H1 (cell line): Measurements from ENCODE around the gene INPPL1. TPM values are rescaled to one million over a fixed set of nuclear protein-coding genes. Genes with fewer than 3 reads are reported as not detected.

ENCODE experiments used
- EZH2 ChIP-seq: fragments of 200-600 bp; sonication (generic); IDR thresholded peaks from 2 replicates; pipeline ENCODE4 v1.7.1; 2012; ENCODE audit warnings: low read depth, mild to moderate bottlenecking, moderate library complexity, low read length, inconsistent platforms; ENCODE audit not compliant: severe bottlenecking
- HDAC2 ChIP-seq, 2 experiments: fragments of 300-600 bp in 1 of 2; sonication (generic) in 1 of 2; IDR thresholded peaks; 2 replicates each; pipeline ENCODE4 v1.6.1; 2011 to 2012; ENCODE audit warnings: low read depth in 2 of 2, low read length in 2 of 2, mild to moderate bottlenecking in 2 of 2, moderate library complexity in 2 of 2, borderline replicate concordance in 1 of 2, inconsistent platforms in 1 of 2
- POLR2AphosphoS5 ChIP-seq: IDR thresholded peaks from 2 replicates; pipeline ENCODE4 v1.6.1; 2011; ENCODE audit warnings: low read depth, low read length
- RFX5 ChIP-seq: IDR thresholded peaks from 2 replicates; pipeline ENCODE4 v1.6.1; 2011; ENCODE audit warnings: low read depth, low read length, improper control_type of control experiment, borderline replicate concordance
- RNF2 ChIP-seq: fragments of 200-900, 300-1000 bp; sonication (generic); IDR thresholded peaks from 2 replicates; pipeline ENCODE4 v1.7.1; 2016; ENCODE audit warnings: borderline replicate concordance, low read depth, mild to moderate bottlenecking, antibody characterized with exemption, low read length; ENCODE audit not compliant: poor library complexity, severe bottlenecking; ENCODE audit errors: missing control alignments
- ZNF274 ChIP-seq: IDR thresholded peaks from 2 replicates; pipeline ENCODE4 v1.7.0; 2012; ENCODE audit warnings: low read length, borderline replicate concordance; ENCODE audit errors: extremely low read depth
- polyA plus RNA-seq, 7 experiments: library from polyadenylated mRNA; depleted of rRNA in 3 of 7; stranded (reverse) in 5 of 7; unstranded in 2 of 7; fragments of >200 nt in 5 of 7; fragments of 200-250 nt in 2 of 7; gene quantifications; 1 replicate in 5 of 7; 2 replicates in 1 of 7; 4 replicates in 1 of 7; pipeline versions ENCODE4 v1.2.1 to v1.2.3, GENCODE V29; 2011 to 2013; ENCODE audit warnings: missing spikeins in 2 of 7, mixed read lengths in 2 of 7
- total RNA-seq: library from RNA; stranded (reverse); fragmentation: NEBNext Ultra II Directional; extraction: Animal tissue kit (Norgen Biotek cat#: 25700); gene quantifications from 2 replicates; pipeline ENCODE4 v1.2.1, GENCODE V29; 2021
- TF ChIP-seq, protein P1 (sequence below): fragments of 300-600 bp; sonication (generic); IDR thresholded peaks from 2 replicates; pipeline ENCODE4 v1.7.1; 2012; ENCODE audit warnings: low read length, moderate library complexity, mild to moderate bottlenecking, inconsistent platforms; ENCODE audit not compliant: insufficient replicate concordance

INPPL1 gene
- total and polyA plus RNA-seq, 2 of the 8 experiments (the other 6 are each of a cell fraction or from before 2014, with no cell fraction given): 54.5 to 79.5 TPM

DNA sequence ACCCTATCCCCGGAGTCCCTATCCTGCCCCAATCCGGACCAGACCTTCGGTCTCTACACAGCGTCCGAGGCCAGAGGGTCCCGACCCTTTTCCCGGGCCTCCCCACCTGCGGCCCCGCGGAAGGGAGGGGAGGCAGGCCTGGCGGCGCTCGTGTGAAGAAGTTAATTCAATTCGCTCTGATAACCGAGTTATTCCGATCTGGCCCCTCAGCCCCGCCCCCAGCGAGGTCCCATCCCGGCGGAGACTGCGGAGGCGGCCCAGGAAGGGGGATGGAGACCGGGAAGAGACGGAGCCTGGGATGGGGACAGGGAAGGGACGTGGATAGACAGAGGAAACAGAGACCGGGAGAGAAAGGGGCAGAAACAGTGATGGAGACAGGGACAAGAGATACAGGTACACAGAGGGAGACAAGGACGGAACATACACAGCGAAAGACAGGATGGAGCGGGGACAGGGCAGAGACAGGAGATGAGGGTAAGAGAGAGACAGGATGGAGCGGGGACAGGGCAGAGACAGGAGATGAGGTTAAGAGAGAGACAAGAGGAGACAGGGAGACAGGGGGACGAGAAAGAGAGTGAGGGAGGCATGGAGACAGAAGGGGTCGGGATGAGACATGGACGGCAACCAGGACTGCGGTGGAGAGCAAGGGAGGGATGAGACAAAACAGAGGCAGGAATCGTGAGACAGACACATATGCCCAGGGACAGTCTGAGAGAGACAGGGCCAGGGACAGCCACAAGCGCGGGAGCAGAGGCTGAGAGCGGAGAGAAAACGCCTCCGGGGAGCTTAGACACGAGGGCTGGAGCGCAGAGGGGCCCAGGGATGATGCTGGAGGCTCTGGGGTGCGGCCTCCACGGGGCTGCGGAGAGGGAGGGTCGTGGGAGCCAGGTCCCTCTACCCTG, 20.0 kb downstream of the INPPL1 start (continued):
- peak; percentile 59 for TF ChIP-seq RNF2
- TF ChIP-seq HDAC2 (IDR thresholded peaks at IDR 0.05; ENCODE audit: borderline replicate concordance in 1 of 2, low read depth in 2 of 2, low read length in 2 of 2): peak in 1 of 2 experiments; percentile 68; a peak in 1 of 4 replicates
- TF ChIP-seq EZH2: no peak
- TF ChIP-seq ZNF274: no peak
- TF ChIP-seq, protein P1, sequence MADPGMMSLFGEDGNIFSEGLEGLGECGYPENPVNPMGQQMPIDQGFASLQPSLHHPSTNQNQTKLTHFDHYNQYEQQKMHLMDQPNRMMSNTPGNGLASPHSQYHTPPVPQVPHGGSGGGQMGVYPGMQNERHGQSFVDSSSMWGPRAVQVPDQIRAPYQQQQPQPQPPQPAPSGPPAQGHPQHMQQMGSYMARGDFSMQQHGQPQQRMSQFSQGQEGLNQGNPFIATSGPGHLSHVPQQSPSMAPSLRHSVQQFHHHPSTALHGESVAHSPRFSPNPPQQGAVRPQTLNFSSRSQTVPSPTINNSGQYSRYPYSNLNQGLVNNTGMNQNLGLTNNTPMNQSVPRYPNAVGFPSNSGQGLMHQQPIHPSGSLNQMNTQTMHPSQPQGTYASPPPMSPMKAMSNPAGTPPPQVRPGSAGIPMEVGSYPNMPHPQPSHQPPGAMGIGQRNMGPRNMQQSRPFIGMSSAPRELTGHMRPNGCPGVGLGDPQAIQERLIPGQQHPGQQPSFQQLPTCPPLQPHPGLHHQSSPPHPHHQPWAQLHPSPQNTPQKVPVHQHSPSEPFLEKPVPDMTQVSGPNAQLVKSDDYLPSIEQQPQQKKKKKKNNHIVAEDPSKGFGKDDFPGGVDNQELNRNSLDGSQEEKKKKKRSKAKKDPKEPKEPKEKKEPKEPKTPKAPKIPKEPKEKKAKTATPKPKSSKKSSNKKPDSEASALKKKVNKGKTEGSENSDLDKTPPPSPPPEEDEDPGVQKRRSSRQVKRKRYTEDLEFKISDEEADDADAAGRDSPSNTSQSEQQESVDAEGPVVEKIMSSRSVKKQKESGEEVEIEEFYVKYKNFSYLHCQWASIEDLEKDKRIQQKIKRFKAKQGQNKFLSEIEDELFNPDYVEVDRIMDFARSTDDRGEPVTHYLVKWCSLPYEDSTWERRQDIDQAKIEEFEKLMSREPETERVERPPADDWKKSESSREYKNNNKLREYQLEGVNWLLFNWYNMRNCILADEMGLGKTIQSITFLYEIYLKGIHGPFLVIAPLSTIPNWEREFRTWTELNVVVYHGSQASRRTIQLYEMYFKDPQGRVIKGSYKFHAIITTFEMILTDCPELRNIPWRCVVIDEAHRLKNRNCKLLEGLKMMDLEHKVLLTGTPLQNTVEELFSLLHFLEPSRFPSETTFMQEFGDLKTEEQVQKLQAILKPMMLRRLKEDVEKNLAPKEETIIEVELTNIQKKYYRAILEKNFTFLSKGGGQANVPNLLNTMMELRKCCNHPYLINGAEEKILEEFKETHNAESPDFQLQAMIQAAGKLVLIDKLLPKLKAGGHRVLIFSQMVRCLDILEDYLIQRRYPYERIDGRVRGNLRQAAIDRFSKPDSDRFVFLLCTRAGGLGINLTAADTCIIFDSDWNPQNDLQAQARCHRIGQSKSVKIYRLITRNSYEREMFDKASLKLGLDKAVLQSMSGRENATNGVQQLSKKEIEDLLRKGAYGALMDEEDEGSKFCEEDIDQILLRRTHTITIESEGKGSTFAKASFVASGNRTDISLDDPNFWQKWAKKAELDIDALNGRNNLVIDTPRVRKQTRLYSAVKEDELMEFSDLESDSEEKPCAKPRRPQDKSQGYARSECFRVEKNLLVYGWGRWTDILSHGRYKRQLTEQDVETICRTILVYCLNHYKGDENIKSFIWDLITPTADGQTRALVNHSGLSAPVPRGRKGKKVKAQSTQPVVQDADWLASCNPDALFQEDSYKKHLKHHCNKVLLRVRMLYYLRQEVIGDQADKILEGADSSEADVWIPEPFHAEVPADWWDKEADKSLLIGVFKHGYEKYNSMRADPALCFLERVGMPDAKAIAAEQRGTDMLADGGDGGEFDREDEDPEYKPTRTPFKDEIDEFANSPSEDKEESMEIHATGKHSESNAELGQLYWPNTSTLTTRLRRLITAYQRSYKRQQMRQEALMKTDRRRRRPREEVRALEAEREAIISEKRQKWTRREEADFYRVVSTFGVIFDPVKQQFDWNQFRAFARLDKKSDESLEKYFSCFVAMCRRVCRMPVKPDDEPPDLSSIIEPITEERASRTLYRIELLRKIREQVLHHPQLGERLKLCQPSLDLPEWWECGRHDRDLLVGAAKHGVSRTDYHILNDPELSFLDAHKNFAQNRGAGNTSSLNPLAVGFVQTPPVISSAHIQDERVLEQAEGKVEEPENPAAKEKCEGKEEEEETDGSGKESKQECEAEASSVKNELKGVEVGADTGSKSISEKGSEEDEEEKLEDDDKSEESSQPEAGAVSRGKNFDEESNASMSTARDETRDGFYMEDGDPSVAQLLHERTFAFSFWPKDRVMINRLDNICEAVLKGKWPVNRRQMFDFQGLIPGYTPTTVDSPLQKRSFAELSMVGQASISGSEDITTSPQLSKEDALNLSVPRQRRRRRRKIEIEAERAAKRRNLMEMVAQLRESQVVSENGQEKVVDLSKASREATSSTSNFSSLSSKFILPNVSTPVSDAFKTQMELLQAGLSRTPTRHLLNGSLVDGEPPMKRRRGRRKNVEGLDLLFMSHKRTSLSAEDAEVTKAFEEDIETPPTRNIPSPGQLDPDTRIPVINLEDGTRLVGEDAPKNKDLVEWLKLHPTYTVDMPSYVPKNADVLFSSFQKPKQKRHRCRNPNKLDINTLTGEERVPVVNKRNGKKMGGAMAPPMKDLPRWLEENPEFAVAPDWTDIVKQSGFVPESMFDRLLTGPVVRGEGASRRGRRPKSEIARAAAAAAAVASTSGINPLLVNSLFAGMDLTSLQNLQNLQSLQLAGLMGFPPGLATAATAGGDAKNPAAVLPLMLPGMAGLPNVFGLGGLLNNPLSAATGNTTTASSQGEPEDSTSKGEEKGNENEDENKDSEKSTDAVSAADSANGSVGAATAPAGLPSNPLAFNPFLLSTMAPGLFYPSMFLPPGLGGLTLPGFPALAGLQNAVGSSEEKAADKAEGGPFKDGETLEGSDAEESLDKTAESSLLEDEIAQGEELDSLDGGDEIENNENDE: no peak
- no peak for TF ChIP-seq RFX5
- TF ChIP-seq POLR2AphosphoS5: no peak; the same call in 1 of the 2 replicates
